ENCODE measurements around the gene DIS3L2.

Gene DIS3L2

GRCh38 chr2:232340171-232340935 lies 378.8 kb downstream of the DIS3L2 start:
- in situ Hi-C loops (cut with HindIII; ENCODE audit: low sequenced_read_pairs) = no loop called here

- in situ Hi-C loops (cut with HindIII; ENCODE audit: low sequenced_read_pairs) = no loop called here
These were observed 379.7 kb downstream of the DIS3L2 start for GRCh38 chr2:232341061-232341738.

- in situ Hi-C loops (cut with HindIII; ENCODE audit: low sequenced_read_pairs) = no loop called here
These were observed 380.2 kb downstream of the DIS3L2 start for GRCh38 chr2:232341739-232342126.

GRCh38 chr2:232342635-232343565 lies 381.4 kb downstream of the DIS3L2 start:
- in situ Hi-C loops (cut with HindIII; ENCODE audit: low sequenced_read_pairs) = no loop called here

GRCh38 chr2:232343821-232344220 lies 382.3 kb downstream of the DIS3L2 start:
- in situ Hi-C loops (cut with HindIII; ENCODE audit: low sequenced_read_pairs) = no loop called here

GRCh38 chr2:232345251-232345650 lies 383.7 kb downstream of the DIS3L2 start:
- in situ Hi-C loops (cut with HindIII; ENCODE audit: low sequenced_read_pairs) = no loop called here

- in situ Hi-C loops (cut with HindIII; ENCODE audit: low sequenced_read_pairs) = no loop called here
These were observed 385.9 kb downstream of the DIS3L2 start for GRCh38 chr2:232347369-232347768.

- in situ Hi-C loops (cut with HindIII; ENCODE audit: low sequenced_read_pairs) = no loop called here
These were observed 387.4 kb downstream of the DIS3L2 start for GRCh38 chr2:232348936-232349335.

- in situ Hi-C loops (cut with HindIII; ENCODE audit: low sequenced_read_pairs) = no loop called here
These were observed 388.0 kb downstream of the DIS3L2 start for GRCh38 chr2:232349546-232349945.

- in situ Hi-C loops (cut with HindIII; ENCODE audit: low sequenced_read_pairs) = no loop called here
These were observed 388.6 kb downstream of the DIS3L2 start for GRCh38 chr2:232349946-232350635.

GRCh38 chr2:232350804-232351685 lies 389.5 kb downstream of the DIS3L2 start:
- in situ Hi-C loops (cut with HindIII; ENCODE audit: low sequenced_read_pairs) = no loop called here

GRCh38 chr2:232351686-232352510 lies 390.4 kb downstream of the DIS3L2 start:
- in situ Hi-C loops (cut with HindIII; ENCODE audit: low sequenced_read_pairs) = no loop called here

GRCh38 chr2:232352511-232353091 lies 391.1 kb downstream of the DIS3L2 start:
- in situ Hi-C loops (cut with HindIII; ENCODE audit: low sequenced_read_pairs) = no loop called here

GRCh38 chr2:232353096-232353495 lies 391.6 kb downstream of the DIS3L2 start:
- in situ Hi-C loops (cut with HindIII; ENCODE audit: low sequenced_read_pairs) = no loop called here

GRCh38 chr2:232353660-232354059 lies 392.1 kb downstream of the DIS3L2 start:
- in situ Hi-C loops (cut with HindIII; ENCODE audit: low sequenced_read_pairs) = no loop called here

- in situ Hi-C loops (cut with HindIII; ENCODE audit: low sequenced_read_pairs) = no loop called here
These were observed 392.6 kb downstream of the DIS3L2 start for GRCh38 chr2:232354069-232354468.

GRCh38 chr2:232361646-232362045 lies 400.1 kb downstream of the DIS3L2 start:
- in situ Hi-C loops (cut with HindIII; ENCODE audit: low sequenced_read_pairs) = no loop called here

GRCh38 chr2:232362174-232362900 lies 400.8 kb downstream of the DIS3L2 start:
- in situ Hi-C loops (cut with HindIII; ENCODE audit: low sequenced_read_pairs) = no loop called here
